ENCODE data around the gene SCAF8.
"Not testable (repeated sequence)": the region's sequence is repeated elsewhere in the genome, so short reads cannot be mapped to it uniquely, and the experiment has no call there.

SCAF8 gene

DNA sequence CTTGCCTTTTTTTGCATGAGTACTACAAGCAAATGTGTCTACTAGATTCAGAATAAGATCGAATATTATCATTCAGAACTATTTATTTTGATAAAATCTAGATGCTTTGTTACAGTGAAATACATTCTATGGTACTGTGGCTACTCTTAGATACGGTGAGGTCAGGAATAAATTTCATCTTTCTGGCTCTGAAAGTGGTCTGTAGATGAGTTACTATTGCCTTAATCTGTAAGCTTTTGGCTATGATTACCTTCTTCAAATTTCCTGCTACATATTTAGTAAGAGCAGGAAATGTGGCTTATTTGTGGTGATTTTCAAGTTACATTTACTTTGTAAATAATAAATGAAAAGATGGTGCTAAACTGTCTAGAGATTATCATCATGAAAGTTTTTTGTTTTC lies 50.0 kb downstream of the SCAF8 start:
- DNase-seq (no peak), ATAC-seq (replicated peaks) (no peak)
- Mint-ChIP-seq H3K27ac (no peak overlapping the region), H3K36me3 (peaks cover 22 to 47% of the 10 kb centered on the region in 2 donors), H3K4me3 (no peak overlapping the region), H3K4me1 (peaks cover 14 to 17% of the 10 kb centered on the region in 2 donors), H3K9me3 (no peaks in the 10 kb centered on the region), H3K27me3 (no peaks in the 10 kb centered on the region)

- Mint-ChIP-seq H3K27ac (no peak overlapping the region), H3K4me1 (peaks cover 14 to 17% of the 10 kb centered on the region in 2 donors), H3K36me3 (peaks cover 18 to 39% of the 10 kb centered on the region in 2 donors), H3K27me3 (no peaks in the 10 kb centered on the region), H3K9me3 (no peaks in the 10 kb centered on the region), H3K4me3 (no peak overlapping the region)
- DNase-seq (no peak), ATAC-seq (replicated peaks) (no peak)
These were observed 51.9 kb downstream of the SCAF8 start for GRCh38 chr6:154785075-154785474.

- no peaks in the 10 kb centered on the region for H3K9me3 Mint-ChIP-seq
- peaks cover 14 to 30% of the 10 kb centered on the region in 2 donors for H3K36me3 Mint-ChIP-seq
- H3K27me3 Mint-ChIP-seq, result no peaks in the 10 kb centered on the region
- ATAC-seq (replicated peaks), result no peak
- no peak overlapping the region for H3K27ac Mint-ChIP-seq
- no peak for DNase-seq
- no peak overlapping the region for H3K4me3 Mint-ChIP-seq
- peaks cover 10 to 19% of the 10 kb centered on the region in 2 donors for H3K4me1 Mint-ChIP-seq
These were observed 53.1 kb downstream of the SCAF8 start for GRCh38 chr6:154786144-154786868.

DNA sequence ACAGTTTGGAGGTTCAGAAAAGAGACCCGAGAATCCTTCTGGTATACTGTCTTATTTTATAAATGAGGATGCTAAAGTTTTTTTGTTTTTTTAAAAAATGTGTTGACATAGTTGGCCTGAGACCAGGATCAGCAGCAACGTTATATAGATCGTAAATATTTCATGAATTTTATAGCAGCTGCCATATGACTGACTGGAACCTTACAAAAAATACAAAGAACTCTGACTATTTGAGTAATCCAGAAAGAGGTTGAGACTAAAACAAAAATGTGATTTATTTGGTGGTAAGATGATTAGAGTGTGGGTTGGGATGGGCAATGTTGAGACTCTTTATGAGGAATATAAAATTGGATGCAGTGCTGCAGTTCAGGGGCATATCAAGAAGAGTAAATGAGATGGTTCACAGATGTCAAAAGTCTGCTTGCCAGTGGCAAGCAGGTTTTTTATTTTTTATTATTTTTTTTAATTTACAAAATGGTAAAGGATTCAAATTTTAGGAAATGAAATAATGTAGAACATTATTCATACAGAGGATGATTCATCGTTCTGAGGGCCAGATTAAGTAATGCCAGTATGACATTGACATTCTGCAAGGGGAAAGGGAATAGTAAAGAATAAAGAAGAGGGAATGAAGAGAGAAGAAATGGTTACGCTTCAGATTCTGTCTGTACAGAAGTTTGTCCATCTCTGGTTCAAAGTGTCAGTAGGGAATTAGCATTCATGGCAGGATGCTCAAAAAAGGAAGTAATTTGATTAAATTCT lies 58.5 kb downstream of the SCAF8 start:
- DNase-seq, result no peak
- no peak overlapping the region for H3K27ac Mint-ChIP-seq
- peaks cover 10 to 16% of the 10 kb centered on the region in 2 donors for H3K4me1 Mint-ChIP-seq
- H3K36me3 Mint-ChIP-seq, result peaks cover 22 to 40% of the 10 kb centered on the region in 2 donors
- ATAC-seq (replicated peaks), result no peak
- H3K27me3 Mint-ChIP-seq, result no peaks in the 10 kb centered on the region
- H3K9me3 Mint-ChIP-seq, result no peaks in the 10 kb centered on the region
- no peak overlapping the region for H3K4me3 Mint-ChIP-seq

GRCh38 chr6:154792325-154792724 lies 59.1 kb downstream of the SCAF8 start:
- H3K27ac Mint-ChIP-seq, result no peak overlapping the region
- no peak for DNase-seq
- ATAC-seq (replicated peaks), result no peak
- no peaks in the 10 kb centered on the region for H3K9me3 Mint-ChIP-seq
- no peaks in the 10 kb centered on the region for H3K27me3 Mint-ChIP-seq
- no peak overlapping the region for H3K4me3 Mint-ChIP-seq
- peaks cover 25 to 44% of the 10 kb centered on the region in 2 donors for H3K36me3 Mint-ChIP-seq
- H3K4me1 Mint-ChIP-seq, result peaks cover 10 to 16% of the 10 kb centered on the region in 2 donors

- no peak overlapping the region for H3K4me3 Mint-ChIP-seq
- ATAC-seq (replicated peaks) (no peak), DNase-seq (no peak)
- H3K27me3 Mint-ChIP-seq, result no peaks in the 10 kb centered on the region
- H3K9me3 Mint-ChIP-seq, result no peaks in the 10 kb centered on the region
- H3K4me1 Mint-ChIP-seq, result peaks cover 9 to 16% of the 10 kb centered on the region in 2 donors
- H3K27ac Mint-ChIP-seq, result no peak overlapping the region
- peaks cover 27 to 46% of the 10 kb centered on the region in 2 donors for H3K36me3 Mint-ChIP-seq
These were observed 59.5 kb downstream of the SCAF8 start for GRCh38 chr6:154792761-154793160.

DNA sequence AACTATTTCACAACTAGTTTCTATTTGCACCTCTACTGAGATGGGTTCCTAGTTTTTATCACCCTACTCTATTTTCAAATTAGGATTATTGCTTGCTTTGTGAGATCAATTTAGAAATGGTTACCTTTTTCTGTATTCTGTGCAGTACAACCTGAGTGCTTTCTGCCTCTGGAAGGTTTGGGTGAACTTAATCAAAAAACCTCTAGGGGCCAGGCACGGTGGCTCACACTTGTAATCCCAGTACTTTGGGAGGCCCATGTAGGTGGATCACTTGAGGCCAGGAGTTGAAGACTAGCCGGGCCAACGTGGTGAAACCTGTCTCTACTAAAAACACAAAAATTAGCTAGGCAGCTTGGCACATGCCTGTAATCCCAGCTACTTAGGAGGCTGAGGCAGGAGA lies 63.3 kb downstream of the SCAF8 start:
- Mint-ChIP-seq H3K36me3 (peaks cover 39 to 59% of the 10 kb centered on the region in 2 donors), H3K27me3 (no peaks in the 10 kb centered on the region), H3K4me3 (no peak overlapping the region)

GRCh38 chr6:154797857-154798256 lies 64.6 kb downstream of the SCAF8 start:
- peaks cover 38 to 55% of the 10 kb centered on the region in 2 donors for H3K36me3 Mint-ChIP-seq

More for the DNA sequence above, 63.3 kb downstream of the SCAF8 start:
- Mint-ChIP-seq H3K9me3 (peaks cover 0 to 4% of the 10 kb centered on the region in 2 donors), H3K4me1 (peaks cover 20 to 27% of the 10 kb centered on the region in 2 donors), H3K27ac (peak overlapping the region; percentile 48)
- ATAC-seq (replicated peaks) (no peak), DNase-seq (no peak)

DNA sequence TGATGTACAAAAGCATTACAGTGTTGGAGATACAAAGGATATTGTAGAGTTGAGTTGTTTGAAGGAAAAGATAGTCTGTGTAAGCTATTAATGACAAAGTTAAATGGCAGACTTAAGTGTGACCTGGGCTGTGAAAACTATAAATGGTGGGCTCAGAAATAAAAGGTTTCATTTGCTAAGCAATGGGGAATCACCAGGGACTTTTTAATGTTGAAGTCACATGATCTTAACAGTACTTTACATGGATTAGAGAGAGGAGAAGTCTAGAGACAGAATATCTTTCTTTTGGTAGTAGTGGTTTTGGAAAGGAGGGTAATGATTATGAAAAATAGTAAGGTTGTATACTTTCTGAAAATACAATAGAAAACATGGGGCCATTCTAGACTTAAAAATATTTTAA lies 67.1 kb downstream of the SCAF8 start:
- ATAC-seq (replicated peaks) (peak; percentile 53 to 79), DNase-seq (no peak)
- H3K9me3 Mint-ChIP-seq, result peaks cover 0 to 4% of the 10 kb centered on the region in 2 donors
- H3K4me3 Mint-ChIP-seq, result peak overlapping the region in 1 of 2 donors; percentile 30
- peaks cover 35 to 48% of the 10 kb centered on the region in 2 donors for H3K36me3 Mint-ChIP-seq
- no peaks in the 10 kb centered on the region for H3K27me3 Mint-ChIP-seq
- peak overlapping the region; percentile 78 for H3K27ac Mint-ChIP-seq
- peaks cover 14 to 18% of the 10 kb centered on the region in 2 donors for H3K4me1 Mint-ChIP-seq

More at GRCh38 chr6:154797857-154798256, 64.6 kb downstream of the SCAF8 start:
- H3K4me1 Mint-ChIP-seq, result peaks cover 15 to 18% of the 10 kb centered on the region in 2 donors
- no peak for ATAC-seq (replicated peaks)
- H3K4me3 Mint-ChIP-seq, result no peak overlapping the region
- peaks cover 0 to 4% of the 10 kb centered on the region in 2 donors for H3K9me3 Mint-ChIP-seq
- no peaks in the 10 kb centered on the region for H3K27me3 Mint-ChIP-seq
- H3K27ac Mint-ChIP-seq, result no peak overlapping the region
- no peak for DNase-seq

GRCh38 chr6:154805288-154805911 lies 72.2 kb downstream of the SCAF8 start:
- peaks cover 22 to 39% of the 10 kb centered on the region in 2 donors for H3K36me3 Mint-ChIP-seq
- no peak for DNase-seq
- no peak overlapping the region for H3K27ac Mint-ChIP-seq
- peaks cover 1 to 8% of the 10 kb centered on the region in 2 donors for H3K4me1 Mint-ChIP-seq
- ATAC-seq (replicated peaks), result no peak
- H3K4me3 Mint-ChIP-seq, result no peak overlapping the region
- H3K27me3 Mint-ChIP-seq, result no peaks in the 10 kb centered on the region
- H3K9me3 Mint-ChIP-seq, result no peaks in the 10 kb centered on the region

DNA sequence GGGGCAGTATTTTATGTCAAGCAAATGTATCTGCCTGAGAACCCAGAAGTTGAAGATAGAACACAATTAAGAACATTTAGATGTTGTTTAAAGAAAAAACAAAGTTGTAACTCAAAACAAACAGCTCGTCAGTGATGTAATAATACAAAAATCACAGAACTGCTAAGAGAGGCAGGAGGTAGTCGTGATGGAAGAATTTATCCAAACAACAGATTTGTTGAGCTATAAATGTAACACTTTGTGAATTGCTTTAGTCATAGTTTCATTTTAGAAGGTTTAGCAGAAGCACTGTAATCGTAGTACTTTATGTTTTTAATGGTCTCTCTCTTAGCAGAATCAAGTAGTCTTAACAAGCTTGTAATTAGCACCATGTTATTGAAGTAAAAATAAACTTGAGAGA lies 73.6 kb downstream of the SCAF8 start:
- ATAC-seq (replicated peaks) (no peak), DNase-seq (no peak)
- Mint-ChIP-seq H3K4me3 (no peak overlapping the region), H3K36me3 (peaks cover 29 to 50% of the 10 kb centered on the region in 2 donors), H3K27ac (no peak overlapping the region), H3K4me1 (peaks cover 0 to 5% of the 10 kb centered on the region in 2 donors), H3K9me3 (no peaks in the 10 kb centered on the region), H3K27me3 (no peaks in the 10 kb centered on the region)

- H3K9me3 Mint-ChIP-seq; ATAC-seq (replicated peaks); H3K4me3 Mint-ChIP-seq; H3K27ac Mint-ChIP-seq; DNase-seq; H3K27me3 Mint-ChIP-seq: not testable (repeated sequence)
- Mint-ChIP-seq H3K36me3 (peaks cover 47 to 73% of the 10 kb centered on the region in 2 donors), H3K4me1 (peaks cover 22 to 38% of the 10 kb centered on the region in 2 donors)
These were observed 78.4 kb downstream of the SCAF8 start for GRCh38 chr6:154811663-154812062.

- peak overlapping the region; percentile 25 for H3K27ac Mint-ChIP-seq
These were observed 80.8 kb downstream of the SCAF8 start for GRCh38 chr6:154814063-154814462.

More at GRCh38 chr6:154814063-154814462, 80.8 kb downstream of the SCAF8 start:
- Mint-ChIP-seq H3K9me3 (no peaks in the 10 kb centered on the region), H3K36me3 (peaks cover 55 to 78% of the 10 kb centered on the region in 2 donors), H3K4me3 (peak overlapping the region in 1 of 2 donors; percentile 14), H3K4me1 (peaks cover 22 to 42% of the 10 kb centered on the region in 2 donors), H3K27me3 (no peaks in the 10 kb centered on the region)
- DNase-seq (peak; percentile 10), ATAC-seq (replicated peaks) (peak; percentile 44 to 51)
